Neural cell (in vitro differentiated cells): ENCODE measurements around the gene ACTN1. TPM values are rescaled to one million over a fixed set of nuclear protein-coding genes. Genes with fewer than 3 reads are reported as not detected.

Experiments
- H2AFZ ChIP-seq: fragments of 200-600, 300-800 bp; sonication (generic), shearing (Covaris generic); 2 replicates; pipeline ENCODE4 v1.6.0; 2014; ENCODE audit warnings: low read depth, mild to moderate bottlenecking, antibody characterized with exemption, low read length, moderate library complexity
- H3F3A ChIP-seq: fragments of 200-600 bp; shearing (Covaris generic); 2 replicates; pipeline ENCODE4 v1.6.1; 2016; ENCODE audit warnings: mild to moderate bottlenecking, moderate library complexity, mixed read lengths, antibody characterized with exemption, low read length; ENCODE audit not compliant: insufficient read depth, poor library complexity, severe bottlenecking
- H3K27ac ChIP-seq: fragments of 200-600, 300-800 bp; sonication (generic), shearing (Covaris generic); 2 replicates; pipeline ENCODE4 v1.5.1; 2014; ENCODE audit warnings: mild to moderate bottlenecking, low read length, moderate library complexity
- H3K27me3 ChIP-seq: fragments of 300-800, 200-600 bp; sonication (generic), shearing (Covaris generic); 2 replicates; pipeline ENCODE4 v1.6.0; 2014; ENCODE audit warnings: mild to moderate bottlenecking, low read depth, low read length, moderate library complexity; ENCODE audit not compliant: insufficient read depth
- H3K36me3 ChIP-seq: fragments of 300-800, 200-600 bp; sonication (generic), shearing (Covaris generic); 2 replicates; pipeline ENCODE4 v1.5.1; 2014; ENCODE audit warnings: mild to moderate bottlenecking, antibody characterized with exemption, low read length, moderate library complexity; ENCODE audit not compliant: insufficient read depth
- H3K4me2 ChIP-seq: fragments of 300-800, 200-600 bp; sonication (generic), shearing (Covaris generic); 2 replicates; pipeline ENCODE4 v1.6.0; 2014; ENCODE audit warnings: mild to moderate bottlenecking, low read length
- H3K4me3 ChIP-seq: fragments of 300-800, 200-600 bp; sonication (generic), shearing (Covaris generic); 2 replicates; pipeline ENCODE4 v1.5.1; 2014; ENCODE audit warnings: mild to moderate bottlenecking, low read length, moderate library complexity
- H3K79me2 ChIP-seq: fragments of 200-600 bp; shearing (Covaris generic); replicated peaks from 2 replicates; pipeline ENCODE4 v1.6.0; 2014; ENCODE audit warnings: mild to moderate bottlenecking, low read length, moderate library complexity; ENCODE audit not compliant: insufficient read depth
- H3K9ac ChIP-seq: fragments of 300-800, 200-600 bp; sonication (generic), shearing (Covaris generic); 2 replicates; pipeline ENCODE4 v1.6.1; 2016; ENCODE audit warnings: mild to moderate bottlenecking, low read length, mixed read lengths
- H3K9me2 ChIP-seq: fragments of 200-600 bp; shearing (Covaris generic); 2 replicates; pipeline ENCODE4 v1.6.1; 2016; ENCODE audit warnings: mild to moderate bottlenecking, low read length, mixed read lengths; ENCODE audit not compliant: insufficient read depth
- H3K9me3 ChIP-seq: fragments of 200-600, 300-800 bp; sonication (generic), shearing (Covaris generic); 2 replicates; pipeline ENCODE4 v1.6.1; 2016; ENCODE audit warnings: mild to moderate bottlenecking, mixed run types, low read length, moderate library complexity, mixed read lengths
- H4K20me1 ChIP-seq: fragments of 200-600 bp; shearing (Covaris generic); 2 replicates; pipeline ENCODE4 v1.6.1; 2016; ENCODE audit warnings: mild to moderate bottlenecking, mixed run types; ENCODE audit not compliant: insufficient read depth
- CTCF ChIP-seq: fragments of 450-650 bp; IDR thresholded peaks from 2 replicates; pipeline ENCODE4 v1.5.1; 2014; ENCODE audit warnings: antibody characterized with exemption, mild to moderate bottlenecking, moderate library complexity; ENCODE audit not compliant: poor library complexity, severe bottlenecking
- EP300 ChIP-seq: fragments of 450-650 bp; conservative IDR thresholded peaks from 2 replicates; pipeline ENCODE4 v1.6.1; 2014; ENCODE audit warnings: antibody characterized with exemption, mild to moderate bottlenecking, moderate library complexity; ENCODE audit not compliant: poor library complexity, severe bottlenecking
- EZH2 ChIP-seq: fragments of 200-600, 300-800 bp; shearing (Covaris generic), sonication (generic); IDR thresholded peaks from 2 replicates; pipeline ENCODE4 v1.6.1; 2014; ENCODE audit warnings: antibody characterized with exemption, low read length, borderline replicate concordance, mild to moderate bottlenecking; ENCODE audit not compliant: insufficient read depth, poor library complexity, severe bottlenecking
- MXI1 ChIP-seq: fragments of 450-650 bp; conservative IDR thresholded peaks from 2 replicates; pipeline ENCODE4 v1.6.1; 2014; ENCODE audit warnings: antibody characterized with exemption, mild to moderate bottlenecking; ENCODE audit not compliant: poor library complexity, severe bottlenecking
- POLR2AphosphoS5 ChIP-seq: IDR thresholded peaks from 2 replicates; pipeline ENCODE4 v1.6.1; 2012
- RAD21 ChIP-seq: fragments of 450-650 bp; conservative IDR thresholded peaks from 2 replicates; pipeline ENCODE4 v1.6.1; 2014; ENCODE audit warnings: antibody characterized with exemption, mild to moderate bottlenecking, moderate library complexity
- SMC3 ChIP-seq: fragments of 450-650 bp; conservative IDR thresholded peaks from 2 replicates; pipeline ENCODE4 v1.6.1; 2014; ENCODE audit warnings: antibody characterized with exemption, mild to moderate bottlenecking, moderate library complexity; ENCODE audit not compliant: poor library complexity
- TAF1 ChIP-seq: IDR thresholded peaks from 2 replicates; pipeline ENCODE4 v1.6.1; 2012; ENCODE audit warnings: low read depth
- polyA plus RNA-seq: library from polyadenylated mRNA; depleted of rRNA; stranded (reverse); fragments of >200 nt; gene quantifications from 2 replicates; pipeline ENCODE4 v1.2.3, GENCODE V29; 2014
- TF ChIP-seq, protein P1 (sequence below): IDR thresholded peaks from 2 replicates; pipeline ENCODE4 v1.6.1; 2012; ENCODE audit warnings: borderline replicate concordance

Gene ACTN1
- polyA plus RNA-seq, 1 donor from 2014 or later: 10.8 TPM

- Histone ChIP-seq H3K4me2 (no peak overlapping the region), H3K79me2 (no peaks in the 10 kb centered on the region), H3K4me3 (no peak overlapping the region), H3F3A (no peaks in the 10 kb centered on the region), H3K9ac (no peak overlapping the region), H4K20me1 (no peaks in the 10 kb centered on the region), H3K27ac (no peak overlapping the region), H2AFZ (no peak overlapping the region), H3K9me3 (no peaks in the 10 kb centered on the region), H3K36me3 (no peaks in the 10 kb centered on the region), H3K9me2 (no peaks in the 10 kb centered on the region), H3K27me3 (no peaks in the 10 kb centered on the region)
- TF ChIP-seq POLR2AphosphoS5: no peak
- no peak for TF ChIP-seq CTCF
- no peak for TF ChIP-seq RAD21
- TF ChIP-seq SMC3: no peak
Measured at GRCh38 chr14:68934066-68934465, 45.0 kb downstream of the ACTN1 start.

DNA sequence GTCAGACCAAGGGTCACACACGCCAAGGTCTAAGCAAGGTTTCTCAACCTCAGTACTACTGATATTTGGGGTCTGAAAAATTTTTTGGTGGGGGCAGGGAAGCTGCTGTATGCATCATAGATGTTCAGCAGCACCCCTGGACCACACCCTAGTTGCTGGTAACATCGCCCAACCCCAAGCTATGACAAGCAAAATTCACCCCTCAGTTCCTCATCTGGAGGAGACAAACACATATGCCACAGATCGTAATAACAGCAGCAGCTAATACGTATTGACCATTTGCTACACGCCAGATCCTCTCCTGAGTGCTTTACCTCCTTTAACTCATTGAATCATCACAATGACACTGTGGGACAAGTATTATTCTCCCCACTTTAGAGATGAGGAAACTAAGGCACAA is 46.4 kb downstream of the ACTN1 start:
- TF ChIP-seq POLR2AphosphoS5: no peak
- TF ChIP-seq SMC3: no peak
- no peak for TF ChIP-seq MXI1
- TF ChIP-seq TAF1: no peak
- TF ChIP-seq RAD21: no peak
- no peak for TF ChIP-seq EP300
- TF ChIP-seq CTCF: no peak
- TF ChIP-seq, protein P1, sequence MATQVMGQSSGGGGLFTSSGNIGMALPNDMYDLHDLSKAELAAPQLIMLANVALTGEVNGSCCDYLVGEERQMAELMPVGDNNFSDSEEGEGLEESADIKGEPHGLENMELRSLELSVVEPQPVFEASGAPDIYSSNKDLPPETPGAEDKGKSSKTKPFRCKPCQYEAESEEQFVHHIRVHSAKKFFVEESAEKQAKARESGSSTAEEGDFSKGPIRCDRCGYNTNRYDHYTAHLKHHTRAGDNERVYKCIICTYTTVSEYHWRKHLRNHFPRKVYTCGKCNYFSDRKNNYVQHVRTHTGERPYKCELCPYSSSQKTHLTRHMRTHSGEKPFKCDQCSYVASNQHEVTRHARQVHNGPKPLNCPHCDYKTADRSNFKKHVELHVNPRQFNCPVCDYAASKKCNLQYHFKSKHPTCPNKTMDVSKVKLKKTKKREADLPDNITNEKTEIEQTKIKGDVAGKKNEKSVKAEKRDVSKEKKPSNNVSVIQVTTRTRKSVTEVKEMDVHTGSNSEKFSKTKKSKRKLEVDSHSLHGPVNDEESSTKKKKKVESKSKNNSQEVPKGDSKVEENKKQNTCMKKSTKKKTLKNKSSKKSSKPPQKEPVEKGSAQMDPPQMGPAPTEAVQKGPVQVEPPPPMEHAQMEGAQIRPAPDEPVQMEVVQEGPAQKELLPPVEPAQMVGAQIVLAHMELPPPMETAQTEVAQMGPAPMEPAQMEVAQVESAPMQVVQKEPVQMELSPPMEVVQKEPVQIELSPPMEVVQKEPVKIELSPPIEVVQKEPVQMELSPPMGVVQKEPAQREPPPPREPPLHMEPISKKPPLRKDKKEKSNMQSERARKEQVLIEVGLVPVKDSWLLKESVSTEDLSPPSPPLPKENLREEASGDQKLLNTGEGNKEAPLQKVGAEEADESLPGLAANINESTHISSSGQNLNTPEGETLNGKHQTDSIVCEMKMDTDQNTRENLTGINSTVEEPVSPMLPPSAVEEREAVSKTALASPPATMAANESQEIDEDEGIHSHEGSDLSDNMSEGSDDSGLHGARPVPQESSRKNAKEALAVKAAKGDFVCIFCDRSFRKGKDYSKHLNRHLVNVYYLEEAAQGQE: no peak
- no peak for TF ChIP-seq EZH2
- no peak overlapping the region for H2AFZ ChIP-seq
- H3F3A ChIP-seq: no peaks in the 10 kb centered on the region
- H3K4me2 ChIP-seq: no peak overlapping the region
- no peaks in the 10 kb centered on the region for H3K27me3 ChIP-seq
- no peaks in the 10 kb centered on the region for H3K79me2 ChIP-seq
- H4K20me1 ChIP-seq: no peaks in the 10 kb centered on the region
- H3K36me3 ChIP-seq: no peaks in the 10 kb centered on the region
- H3K4me3 ChIP-seq: no peak overlapping the region
- no peaks in the 10 kb centered on the region for H3K9me3 ChIP-seq
- H3K9me2 ChIP-seq: no peaks in the 10 kb centered on the region
- H3K27ac ChIP-seq: no peak overlapping the region
- no peak overlapping the region for H3K9ac ChIP-seq
